HG03196 (cell line): ENCODE measurements around the gene DCAF6.
"Not testable (repeated sequence)": the region's sequence is repeated elsewhere in the genome, so short reads cannot be mapped to it uniquely, and the experiment has no call there.

ENCODE experiments used
- ATAC-seq: cut with Tn5 transposase; IDR thresholded peaks from one replicate; pipeline ENCODE4 v1.9.1; 2021; ENCODE audit not compliant: unreplicated experiment

The DCAF6 gene

GRCh38 chr1:167923324-167924056 is 13.0 kb upstream of the DCAF6 start:
- ATAC-seq = no peak

DNA sequence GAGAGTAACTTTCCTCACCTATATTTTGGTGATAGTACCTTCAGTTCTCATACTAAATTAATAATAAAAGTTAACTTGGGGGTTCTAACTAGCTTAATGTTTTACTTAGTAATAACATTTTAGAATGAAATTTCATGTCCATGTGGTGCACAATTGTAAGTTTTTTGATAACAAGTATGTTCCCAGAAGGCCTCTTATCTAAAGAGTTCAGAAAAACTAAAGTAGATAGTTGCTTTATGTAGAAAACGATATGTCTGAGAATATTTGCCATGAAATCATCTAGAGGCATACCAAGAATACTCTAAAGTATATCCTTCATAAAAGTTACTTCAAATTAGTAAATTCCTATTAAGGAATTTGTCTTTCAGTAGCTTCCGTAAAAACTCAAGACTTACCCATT is 12.4 kb upstream of the DCAF6 start:
- ATAC-seq = no peak

DNA sequence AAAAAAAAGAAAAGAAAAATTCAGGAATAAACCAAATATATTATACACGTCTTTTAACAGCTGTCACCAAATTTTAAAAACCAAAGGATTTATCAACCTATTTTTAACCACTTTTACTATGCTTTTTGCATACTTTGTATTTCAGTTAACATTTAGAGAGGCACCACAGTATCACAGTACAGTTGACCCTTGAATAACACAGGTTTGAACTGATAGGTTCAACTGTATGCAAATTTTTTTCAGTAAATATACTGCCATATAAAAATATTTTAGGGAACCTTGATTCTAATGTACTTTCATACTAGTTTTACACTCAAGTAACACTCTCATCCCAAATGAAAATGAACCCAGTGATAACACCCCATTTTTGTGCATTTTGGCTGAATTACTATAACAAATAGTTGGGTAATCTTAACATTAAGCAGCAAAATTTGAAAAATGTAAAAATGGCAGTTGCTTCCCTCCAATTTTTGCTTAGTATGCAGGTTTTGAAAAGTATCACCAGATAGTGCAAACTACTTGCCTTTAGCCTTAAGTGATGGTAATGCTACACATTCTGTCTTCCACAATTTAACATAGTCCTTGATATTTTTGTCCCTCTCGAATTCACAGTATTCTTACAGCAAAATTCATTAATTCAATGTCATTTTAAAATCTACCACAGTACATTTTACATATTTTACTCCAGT is 11.8 kb upstream of the DCAF6 start:
- no peak for ATAC-seq

DNA sequence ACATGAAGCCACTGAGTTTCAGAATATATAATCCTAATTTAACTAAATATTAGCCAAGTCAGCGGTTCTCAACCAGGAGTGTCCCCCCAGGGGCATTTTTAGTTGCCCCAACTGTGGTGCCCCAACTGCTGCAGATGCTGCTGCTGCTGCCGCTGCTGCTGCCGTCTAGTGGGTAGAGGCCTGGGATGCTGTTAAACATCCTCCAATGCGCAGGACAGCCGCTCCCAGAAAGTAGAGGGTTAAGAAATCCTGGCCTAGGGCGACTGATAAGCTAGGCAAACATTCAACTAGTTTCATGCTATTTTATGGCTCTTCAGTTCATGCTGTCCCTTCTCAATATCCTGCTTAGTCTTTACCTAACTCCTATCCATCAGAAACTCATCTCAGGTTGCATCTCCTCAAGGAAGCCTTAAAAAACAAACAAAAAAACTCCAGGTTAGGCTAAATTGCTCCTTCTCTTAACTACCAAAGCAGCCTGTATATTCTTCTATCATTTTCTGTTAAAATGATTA is 9.9 kb upstream of the DCAF6 start:
- ATAC-seq = no peak

DNA sequence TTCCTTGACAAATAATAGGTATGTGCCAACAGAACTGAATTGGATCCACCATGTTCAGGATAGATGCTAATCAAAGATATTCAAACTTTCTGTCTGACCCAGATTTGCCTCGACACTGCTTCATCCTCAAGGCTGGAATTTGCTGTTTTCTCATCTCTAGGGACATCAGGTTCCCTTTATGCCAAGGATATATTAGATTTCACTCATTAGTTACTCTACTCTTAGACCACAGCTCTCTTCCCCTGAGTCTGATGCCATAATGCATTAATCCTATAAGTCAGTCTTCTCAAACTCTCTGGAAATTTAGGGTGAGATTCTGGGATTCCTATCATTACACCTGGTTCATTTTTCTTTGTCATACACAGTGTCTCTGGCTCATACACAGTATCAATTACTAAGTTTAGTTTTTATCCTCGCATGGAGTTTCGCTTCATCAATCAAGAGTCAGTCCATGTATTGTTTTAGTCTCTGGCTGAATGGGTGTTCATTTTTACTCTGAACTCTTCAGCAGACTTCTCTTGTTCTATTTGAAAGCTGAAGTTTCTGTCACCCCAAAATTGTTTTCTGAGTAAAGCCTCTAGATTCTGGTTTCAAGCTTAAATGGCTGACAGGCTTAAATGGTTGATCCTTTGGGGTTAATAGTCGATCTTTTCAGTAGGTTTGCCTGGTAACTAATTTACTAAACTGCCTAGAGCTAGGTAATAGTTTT is 9.3 kb upstream of the DCAF6 start:
- ATAC-seq = peak; percentile 43

- ATAC-seq = no peak
Measured at GRCh38 chr1:167928457-167928852, 8.0 kb upstream of the DCAF6 start.

- ATAC-seq = not testable (repeated sequence)
Measured at GRCh38 chr1:167928919-167929318, 7.6 kb upstream of the DCAF6 start.

DNA sequence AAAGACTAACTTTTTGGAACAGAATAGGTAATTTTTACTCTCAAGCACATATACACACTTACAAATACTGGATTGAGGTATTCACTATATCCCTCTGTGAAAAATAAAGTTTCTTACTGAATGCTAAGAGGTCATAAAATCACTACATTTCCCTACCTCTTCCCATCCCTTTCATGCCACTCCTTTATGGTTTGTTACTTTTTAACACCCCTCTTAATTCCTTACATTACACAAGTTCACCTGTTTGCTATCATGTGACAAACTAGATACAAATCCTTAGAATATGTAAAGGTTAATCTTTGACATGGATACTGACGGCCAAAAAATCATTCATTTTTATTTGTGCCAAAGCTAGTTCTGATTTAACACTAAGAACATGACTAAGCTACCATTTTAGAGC is 6.8 kb upstream of the DCAF6 start:
- no peak for ATAC-seq

DNA sequence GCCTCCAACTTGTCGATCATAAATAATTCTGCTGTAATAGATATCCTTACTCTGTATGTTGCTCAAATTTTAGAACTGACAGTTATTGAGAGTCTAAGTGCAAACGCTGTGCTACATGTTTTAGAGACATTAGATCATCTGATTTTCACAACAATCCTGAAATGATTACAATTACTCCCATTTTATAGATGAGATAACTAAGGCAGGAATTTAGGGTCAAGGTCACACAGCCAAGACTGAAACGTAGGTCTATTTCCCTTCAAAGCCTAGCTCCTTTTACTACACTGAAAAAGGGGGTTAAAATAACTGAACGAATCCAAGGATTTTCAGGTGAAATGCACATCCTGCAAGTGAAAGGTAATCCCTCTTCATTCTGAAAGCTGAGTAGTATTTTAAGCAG is 2.7 kb upstream of the DCAF6 start:
- no peak for ATAC-seq

DNA sequence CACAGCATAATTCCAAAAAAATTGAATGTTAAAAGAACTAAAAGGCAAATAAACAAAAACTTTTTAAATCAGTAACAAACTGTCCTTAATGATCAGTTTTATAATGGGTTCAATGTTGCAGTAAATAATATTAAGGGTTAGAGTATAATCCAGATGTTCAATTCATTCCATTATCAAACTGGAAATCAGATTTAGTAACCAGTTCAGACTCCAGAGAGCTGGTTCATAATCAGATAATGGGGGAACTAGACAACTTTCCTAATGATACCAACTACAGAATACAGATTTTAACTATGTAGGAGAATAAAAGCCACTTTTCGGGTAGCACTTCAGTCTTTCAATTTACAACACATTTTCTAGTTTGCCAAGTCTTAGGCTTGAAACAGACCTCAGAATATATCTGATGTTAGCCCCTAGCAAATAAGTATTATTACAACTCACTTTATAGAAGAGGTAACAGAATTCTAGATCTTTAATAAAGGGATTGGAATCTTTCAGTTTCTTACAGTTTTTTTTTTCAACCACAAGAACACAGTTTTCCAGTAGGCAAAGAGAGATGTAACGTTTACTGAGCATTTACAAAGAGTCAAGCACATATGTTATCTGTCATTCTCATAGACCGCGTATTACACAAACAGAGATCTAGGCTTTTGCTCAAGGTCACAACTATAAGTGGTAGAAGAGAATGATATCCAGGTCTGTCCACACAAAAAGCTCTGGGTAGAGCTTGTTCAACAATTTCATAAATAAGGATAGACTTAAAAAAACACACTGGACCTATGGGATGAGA is 1.9 kb upstream of the DCAF6 start:
- no peak for ATAC-seq

DNA sequence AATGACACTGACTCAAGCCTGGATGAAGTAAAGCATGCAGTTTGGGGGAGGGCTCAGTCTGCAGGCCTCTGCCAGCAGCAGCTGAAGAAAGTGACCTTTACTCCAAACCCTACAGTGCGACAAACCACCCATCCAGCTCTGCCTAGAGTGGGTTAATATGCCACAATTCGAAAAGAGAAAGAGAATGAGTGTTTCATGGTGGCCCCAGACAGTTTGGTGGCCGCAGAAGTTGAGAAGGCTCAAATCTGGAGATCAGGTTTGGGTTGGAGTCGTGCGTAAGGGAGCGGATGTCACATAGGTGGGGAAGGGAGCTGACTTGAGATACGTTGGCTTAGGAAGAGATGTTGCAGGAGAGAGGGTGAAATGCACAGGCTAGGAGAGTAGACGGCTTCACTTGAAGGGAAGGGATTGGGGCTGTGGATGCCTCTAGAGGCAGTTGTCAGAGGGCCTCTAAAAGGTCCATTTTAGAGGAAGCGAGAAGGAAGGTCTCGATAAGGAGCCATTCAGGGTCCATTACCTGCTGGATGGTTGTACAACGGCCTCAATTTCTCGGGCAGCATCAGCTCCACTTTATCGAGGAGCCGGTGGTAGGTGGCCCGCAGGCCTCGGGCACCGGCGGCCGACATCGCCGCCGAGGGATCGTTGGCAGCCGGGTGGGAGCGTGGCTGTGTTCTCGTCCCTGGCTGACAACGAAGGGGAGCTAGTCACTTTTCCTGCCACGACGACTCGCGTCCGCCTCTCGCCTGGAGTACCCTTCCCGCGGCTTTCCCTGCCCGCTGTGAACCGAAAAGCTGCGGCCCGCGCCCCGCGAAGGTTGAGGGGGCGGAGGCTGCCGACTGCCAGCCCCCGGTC is 1.0 kb upstream of the DCAF6 start:
- ATAC-seq = peak; percentile 11

- no peak for ATAC-seq
Measured at GRCh38 chr1:167936930-167937708, 636 bp downstream of the DCAF6 start, which contains the start of gene MPC2. MPC2 (minus strand) TSS chr1:167937072; CDS start chr1:167935841, 1,231 bp downstream.

DNA sequence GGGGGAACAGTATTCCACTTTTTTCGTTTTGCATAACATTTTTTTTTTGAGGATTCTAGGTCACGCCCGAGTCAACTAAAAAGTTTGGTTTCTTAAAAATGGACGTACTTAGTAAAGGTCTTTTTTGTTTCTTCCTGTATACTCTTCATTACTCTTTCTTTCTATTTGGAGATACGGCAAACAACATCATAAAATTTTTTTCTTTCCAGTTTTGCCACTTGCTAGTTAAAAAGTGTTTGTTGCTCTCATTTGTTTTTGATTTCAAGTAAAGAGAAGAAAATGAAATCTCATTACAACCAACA is 1.2 kb downstream of the DCAF6 start:
- ATAC-seq = no peak

DNA sequence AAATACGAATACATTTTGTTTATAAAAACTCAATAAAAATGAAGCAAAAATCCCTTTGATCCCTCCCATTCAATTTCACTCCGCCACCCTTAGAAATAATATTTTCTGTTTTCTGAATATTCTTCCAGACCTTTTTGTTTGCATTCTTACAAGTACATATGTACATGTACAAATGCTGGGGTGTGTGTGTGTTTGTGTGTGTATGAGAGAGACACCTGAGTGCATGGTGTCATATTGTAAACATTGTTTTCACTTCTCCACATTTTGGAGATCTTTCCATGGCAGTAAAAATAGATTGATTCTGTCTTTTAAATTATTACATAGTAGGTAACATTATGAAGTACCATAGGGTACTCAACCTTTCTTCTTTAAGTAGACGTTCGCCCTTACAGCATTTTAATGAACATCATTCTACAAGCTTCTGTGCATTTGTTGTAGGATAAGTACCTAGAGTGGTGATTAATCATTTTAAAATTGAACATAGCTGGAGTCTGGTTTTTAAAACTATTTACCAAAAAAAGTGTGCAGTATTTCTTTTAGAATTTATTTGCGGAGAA is 1.7 kb downstream of the DCAF6 start:
- ATAC-seq = no peak

- no peak for ATAC-seq
Measured at GRCh38 chr1:167940264-167940663, 3.8 kb downstream of the DCAF6 start.

DNA sequence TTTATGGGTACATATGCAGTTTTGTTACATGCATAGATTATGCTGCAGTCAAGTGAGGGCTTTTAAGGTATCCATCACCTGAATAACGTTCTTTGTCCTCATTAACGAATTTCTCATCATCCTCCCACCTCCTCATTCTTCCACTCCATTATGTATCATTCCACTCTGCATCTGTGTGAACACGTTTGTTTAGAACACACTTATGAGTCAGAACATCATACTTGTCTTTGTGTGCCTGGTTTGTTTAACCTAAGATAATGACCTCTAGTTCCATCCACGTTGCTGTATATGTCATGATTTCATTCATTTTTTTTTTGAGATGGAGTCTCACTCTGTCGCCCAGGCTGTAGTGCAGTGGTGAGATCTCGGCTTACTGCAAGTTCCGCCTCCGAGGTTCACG is 7.1 kb downstream of the DCAF6 start:
- no peak for ATAC-seq

GRCh38 chr1:167947733-167948132 is 11.2 kb downstream of the DCAF6 start:
- ATAC-seq = no peak

- no peak for ATAC-seq
Measured at GRCh38 chr1:167949785-167950184, 13.3 kb downstream of the DCAF6 start.

GRCh38 chr1:167950569-167950968 is 14.1 kb downstream of the DCAF6 start:
- no peak for ATAC-seq
